ENCODE measurements around the gene PSMG3.

GRCh38 chr7:1545417-1546246 lies 24.2 kb downstream of the PSMG3 start:
- TF ChIP-seq CTCF (IDR thresholded peaks at IDR 0.05; ENCODE audit: low read length) (no peak; the same call in 1 of the 2 replicates), EZH2 (IDR thresholded peaks at IDR 0.05; ENCODE audit: borderline replicate concordance, low read length) (no peak)

All from OCI-LY1 (cell line).